Smooth muscle cell (in vitro differentiated cells): ENCODE data around the gene SRP68. TPM values are rescaled to one million over a fixed set of nuclear protein-coding genes. Genes with fewer than 3 reads are reported as not detected.

ENCODE experiments used
- DNase-seq: peaks from one replicate; lab custom pipeline; 2025; ENCODE audit not compliant: unreplicated experiment; lab: John Stamatoyannopoulos, UW
- H2AFZ ChIP-seq: fragments of 200-600 bp; sonication (generic); 2 replicates; pipeline ENCODE4 v1.6.0; 2016; ENCODE audit warnings: antibody characterized with exemption, low read depth, mild to moderate bottlenecking
- H3F3A ChIP-seq: fragments of 200-600 bp; sonication (generic); 2 replicates; pipeline ENCODE4 v1.6.0; 2017; ENCODE audit warnings: antibody characterized with exemption, low read depth
- H3K27ac ChIP-seq: fragments of 200-600 bp; sonication (generic); 2 replicates; pipeline ENCODE4 v1.5.1; 2016; ENCODE audit warnings: low read depth, mild to moderate bottlenecking
- H3K27me3 ChIP-seq: fragments of 200-600 bp; sonication (generic); 2 replicates; pipeline ENCODE4 v1.6.1; 2016; ENCODE audit warnings: low read depth, mild to moderate bottlenecking
- H3K36me3 ChIP-seq: fragments of 200-600 bp; sonication (generic); 2 replicates; pipeline ENCODE4 v1.5.1; 2016; ENCODE audit warnings: low read depth
- H3K4me1 ChIP-seq: fragments of 200-600 bp; sonication (generic); 2 replicates; pipeline ENCODE4 v1.5.1; 2016; ENCODE audit warnings: low read depth
- H3K4me2 ChIP-seq: fragments of 200-600 bp; sonication (generic); 2 replicates; pipeline ENCODE4 v1.6.0; 2016; ENCODE audit warnings: mild to moderate bottlenecking
- H3K4me3 ChIP-seq: fragments of 200-600 bp; sonication (generic); 2 replicates; pipeline ENCODE4 v1.5.1; 2016; ENCODE audit warnings: mild to moderate bottlenecking
- H3K79me2 ChIP-seq: fragments of 200-600 bp; sonication (generic); 2 replicates; pipeline ENCODE4 v1.6.0; 2016; ENCODE audit warnings: low read depth, mild to moderate bottlenecking
- H3K9ac ChIP-seq: fragments of 200-600 bp; sonication (generic); 2 replicates; pipeline ENCODE4 v1.6.0; 2016; ENCODE audit warnings: low read depth
- H3K9me3 ChIP-seq: fragments of 200-600 bp; sonication (generic); replicated peaks from 2 replicates; pipeline ENCODE4 v1.5.1; 2016; ENCODE audit warnings: low read depth
- H4K20me1 ChIP-seq: fragments of 200-600 bp; sonication (generic); 2 replicates; pipeline ENCODE4 v1.6.0; 2016; ENCODE audit warnings: low read depth
- CTCF ChIP-seq: fragments of 200-600 bp; sonication (generic); IDR thresholded peaks from 2 replicates; pipeline ENCODE4 v1.5.1; 2017; ENCODE audit warnings: borderline replicate concordance, mild to moderate bottlenecking, antibody characterized with exemption; ENCODE audit not compliant: insufficient read depth, poor library complexity, severe bottlenecking
- WGBS: methylation state at CpG from one replicate; pipeline ENCODE4 v1.1.7; 2016; ENCODE audit warnings: low lambda C conversion rate; 5-methylcytosine and 5-hydroxymethylcytosine counted together
- polyA plus RNA-seq: library from polyadenylated mRNA; unstranded; fragments of >200 nt; fragmentation: Nextera tagmentation; extraction: Ambion mirVana; gene quantifications from 2 replicates; pipeline ENCODE4 v1.2.1, GENCODE V29; 2016
- total RNA-seq: library from RNA; depleted of rRNA; stranded (reverse); fragments of >200 nt; gene quantifications from 2 replicates; pipeline ENCODE4 v1.2.3, GENCODE V29; 2014

Gene SRP68
- total and polyA plus RNA-seq, 2 experiments from 2014 or later, result 67.5 to 96.3 TPM

DNA sequence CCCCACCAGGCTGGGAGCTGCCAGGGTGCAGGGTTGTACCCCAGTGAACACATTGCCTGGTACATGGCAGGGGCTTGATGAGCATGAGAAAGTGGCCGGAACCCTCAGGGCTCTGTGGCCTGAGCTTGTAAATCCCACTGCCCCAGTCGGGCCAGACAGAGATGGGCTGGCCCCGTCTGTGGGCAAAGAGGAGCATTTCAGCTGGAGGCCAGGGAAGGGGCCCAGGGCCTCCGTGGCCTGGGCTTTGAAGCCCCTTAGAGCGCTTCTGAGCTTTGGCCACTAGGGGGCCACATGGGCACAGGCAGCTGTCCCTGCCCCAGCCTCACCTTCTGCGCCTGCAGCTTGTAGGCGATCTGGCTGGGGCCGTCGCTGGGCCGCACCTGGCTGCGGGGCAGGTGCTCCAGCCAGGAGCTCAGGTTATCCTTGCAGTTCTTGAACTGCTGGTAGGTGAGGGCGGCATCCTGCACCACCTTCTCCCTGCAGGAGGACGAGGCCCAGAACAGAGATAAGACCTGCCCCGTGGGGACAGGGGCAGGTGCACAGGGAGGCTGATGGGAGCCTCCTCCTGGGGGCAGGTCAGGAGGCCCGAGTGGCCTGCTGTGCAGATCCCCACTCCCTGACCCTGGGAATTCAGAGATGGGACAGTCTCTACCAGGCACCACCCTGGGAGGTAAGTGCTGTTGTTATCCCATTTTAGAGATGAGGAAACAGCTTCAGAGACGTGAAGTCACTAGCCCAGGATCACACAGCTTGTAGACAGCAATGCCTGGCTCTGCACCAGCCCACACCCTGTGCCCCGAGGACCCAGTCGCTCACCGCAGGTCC lies 58.0 kb downstream of the SRP68 start:
- peak overlapping the region; percentile 50 for H2AFZ ChIP-seq
- TF ChIP-seq CTCF, result peak; percentile 95
- H3K4me2 ChIP-seq, result peak overlapping the region; percentile 31
- no peaks in the 10 kb centered on the region for H3K4me1 ChIP-seq
- H3K9ac ChIP-seq, result no peak overlapping the region
- H3K27me3 ChIP-seq, result no peaks in the 10 kb centered on the region
- H4K20me1 ChIP-seq, result no peaks in the 10 kb centered on the region
- 30% methylated on average over 19 of the region's 19 CpGs for WGBS
- H3K27ac ChIP-seq, result no peak overlapping the region
- H3K4me3 ChIP-seq, result no peak overlapping the region
- no peaks in the 10 kb centered on the region for H3K36me3 ChIP-seq
- DNase-seq, result peak; percentile 16
- no peaks in the 10 kb centered on the region for H3K79me2 ChIP-seq
- no peaks in the 10 kb centered on the region for H3F3A ChIP-seq
- H3K9me3 ChIP-seq, result no peaks in the 10 kb centered on the region

GRCh38 chr17:76013377-76013932 lies 58.9 kb downstream of the SRP68 start:
- Histone ChIP-seq H3K4me3 (no peak overlapping the region), H3F3A (no peaks in the 10 kb centered on the region), H3K27me3 (no peaks in the 10 kb centered on the region), H3K9ac (no peak overlapping the region), H3K36me3 (no peaks in the 10 kb centered on the region), H3K79me2 (no peaks in the 10 kb centered on the region), H4K20me1 (no peaks in the 10 kb centered on the region), H3K27ac (no peak overlapping the region), H3K4me1 (no peaks in the 10 kb centered on the region), H3K9me3 (no peaks in the 10 kb centered on the region), H2AFZ (peak overlapping the region; percentile 50), H3K4me2 (peak overlapping the region; percentile 31)
- 76% methylated on average over 13 of the region's 15 CpGs for WGBS
- DNase-seq, result no peak
- TF ChIP-seq CTCF, result no peak

GRCh38 chr17:76011951-76012350 lies 60.4 kb downstream of the SRP68 start:
- no peaks in the 10 kb centered on the region for H3K9me3 ChIP-seq
- no peaks in the 10 kb centered on the region for H3F3A ChIP-seq
- TF ChIP-seq CTCF, result no peak
- H3K4me1 ChIP-seq, result no peaks in the 10 kb centered on the region
- no peak overlapping the region for H3K4me3 ChIP-seq
- no peak overlapping the region for H3K4me2 ChIP-seq
- no peaks in the 10 kb centered on the region for H3K27me3 ChIP-seq
- 90% methylated on average over 5 of the region's 5 CpGs for WGBS
- H3K9ac ChIP-seq, result no peak overlapping the region
- H3K79me2 ChIP-seq, result no peaks in the 10 kb centered on the region
- H3K36me3 ChIP-seq, result no peaks in the 10 kb centered on the region
- DNase-seq, result no peak
- no peak overlapping the region for H2AFZ ChIP-seq
- H4K20me1 ChIP-seq, result no peaks in the 10 kb centered on the region
- H3K27ac ChIP-seq, result no peak overlapping the region
